ENCODE results near the gene REC114. TPM values are rescaled to one million over a fixed set of nuclear protein-coding genes. Genes with fewer than 3 reads are reported as not detected.

The REC114 gene
- polyA plus RNA-seq, 1 experiment = not detected

DNA sequence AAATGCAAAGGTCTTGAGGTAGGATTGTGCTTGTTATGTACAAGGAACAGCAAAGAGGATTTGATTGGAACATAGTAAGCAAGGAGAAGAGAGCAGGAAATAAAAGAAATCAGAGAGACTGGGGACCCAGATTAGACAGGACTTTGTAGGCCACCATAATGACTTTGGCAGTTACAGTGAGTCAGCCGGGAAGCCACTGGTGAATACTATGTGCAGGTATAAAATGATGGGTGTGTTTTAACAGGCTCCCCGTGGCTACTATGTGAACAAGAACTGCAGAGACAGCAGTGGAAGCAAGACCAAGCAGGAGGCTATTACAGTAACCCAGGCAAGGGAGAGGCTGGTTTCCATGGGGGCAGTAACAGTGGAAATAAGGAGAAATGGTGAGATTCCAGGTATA, 135.1 kb downstream of the REC114 start:
- CTCF ChIA-PET = no interaction called here
- POLR2A ChIA-PET = no interaction called here
- H3K27me3 ChIP-seq (ENCODE audit: control insufficient read depth, insufficient read depth, low read length) = no peaks in the 10 kb centered on the region
- no peak for DNase-seq (ENCODE audit: low read depth, low spot score)
- H3K4me3 ChIP-seq (ENCODE audit: low read depth, low read length) = no peak overlapping the region
- TF ChIP-seq, protein P1, sequence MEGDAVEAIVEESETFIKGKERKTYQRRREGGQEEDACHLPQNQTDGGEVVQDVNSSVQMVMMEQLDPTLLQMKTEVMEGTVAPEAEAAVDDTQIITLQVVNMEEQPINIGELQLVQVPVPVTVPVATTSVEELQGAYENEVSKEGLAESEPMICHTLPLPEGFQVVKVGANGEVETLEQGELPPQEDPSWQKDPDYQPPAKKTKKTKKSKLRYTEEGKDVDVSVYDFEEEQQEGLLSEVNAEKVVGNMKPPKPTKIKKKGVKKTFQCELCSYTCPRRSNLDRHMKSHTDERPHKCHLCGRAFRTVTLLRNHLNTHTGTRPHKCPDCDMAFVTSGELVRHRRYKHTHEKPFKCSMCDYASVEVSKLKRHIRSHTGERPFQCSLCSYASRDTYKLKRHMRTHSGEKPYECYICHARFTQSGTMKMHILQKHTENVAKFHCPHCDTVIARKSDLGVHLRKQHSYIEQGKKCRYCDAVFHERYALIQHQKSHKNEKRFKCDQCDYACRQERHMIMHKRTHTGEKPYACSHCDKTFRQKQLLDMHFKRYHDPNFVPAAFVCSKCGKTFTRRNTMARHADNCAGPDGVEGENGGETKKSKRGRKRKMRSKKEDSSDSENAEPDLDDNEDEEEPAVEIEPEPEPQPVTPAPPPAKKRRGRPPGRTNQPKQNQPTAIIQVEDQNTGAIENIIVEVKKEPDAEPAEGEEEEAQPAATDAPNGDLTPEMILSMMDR (IDR thresholded peaks at IDR 0.05; ENCODE audit: low read depth, low read length) = no peak
- no peaks in the 10 kb centered on the region for H3K9me3 ChIP-seq (ENCODE audit: control insufficient read depth, insufficient read depth, low read length)
- H3K27ac ChIP-seq (ENCODE audit: low read depth, low read length) = no peak overlapping the region

DNA sequence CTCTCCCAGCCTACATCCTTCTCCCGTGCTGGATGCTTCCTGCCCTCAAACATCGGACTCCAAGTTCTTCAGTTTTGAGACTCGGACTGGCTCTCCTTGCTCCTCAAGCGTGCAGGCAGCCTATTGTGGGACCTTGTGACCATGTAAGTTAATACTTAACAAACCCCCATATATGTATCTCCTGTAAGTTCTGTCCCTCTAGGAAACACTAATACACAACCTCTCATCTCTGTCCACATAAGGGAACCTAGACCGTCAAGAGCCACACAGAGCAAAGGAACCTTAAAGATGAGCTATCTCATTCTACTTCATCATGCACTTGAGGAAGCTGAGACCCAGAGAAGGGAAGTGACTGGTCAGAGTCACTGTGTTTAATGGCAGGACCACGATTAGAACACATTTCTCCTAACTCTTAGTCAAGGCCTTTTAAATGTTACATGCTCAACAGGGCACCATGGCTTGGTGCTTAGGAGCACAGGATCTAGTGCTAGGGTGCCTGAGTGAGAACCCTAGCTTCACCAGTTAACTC, 140.0 kb downstream of the REC114 start:
- H3K9me3 ChIP-seq (ENCODE audit: control insufficient read depth, insufficient read depth, low read length) = no peaks in the 10 kb centered on the region
- POLR2A ChIA-PET = no interaction called here
- no peak overlapping the region for H3K27ac ChIP-seq (ENCODE audit: low read depth, low read length)
- no peak overlapping the region for H3K4me3 ChIP-seq (ENCODE audit: low read depth, low read length)
- DNase-seq (ENCODE audit: low read depth, low spot score) = no peak
- CTCF ChIA-PET = interaction anchor here (1.0 kb wide), 1 partner anchor 23 kb away, joined by 3 read pairs; no protein-coding TSS in a partner anchor
- no peaks in the 10 kb centered on the region for H3K27me3 ChIP-seq (ENCODE audit: control insufficient read depth, insufficient read depth, low read length)
- TF ChIP-seq, protein P1 (IDR thresholded peaks at IDR 0.05; ENCODE audit: low read depth, low read length) = no peak

DNA sequence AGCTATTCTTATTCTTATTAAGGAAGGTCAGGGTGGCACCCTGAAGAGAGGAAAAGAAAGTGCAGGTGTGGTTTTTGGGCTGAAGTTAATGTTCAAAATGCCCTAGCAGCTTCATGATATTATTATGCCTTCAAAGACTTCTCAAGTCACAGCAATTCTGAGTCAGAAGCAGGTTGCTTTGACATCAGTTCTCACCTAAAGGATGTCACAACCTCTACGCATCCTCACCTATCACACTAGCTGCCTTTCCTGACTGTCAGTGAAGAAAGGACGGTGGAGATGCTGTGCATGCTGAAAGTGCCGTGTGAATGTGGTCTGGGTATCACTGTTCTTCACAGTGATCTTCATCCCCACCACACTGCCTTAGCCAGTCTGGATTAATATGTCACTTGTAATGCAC, 140.6 kb downstream of the REC114 start:
- no peaks in the 10 kb centered on the region for H3K9me3 ChIP-seq (ENCODE audit: control insufficient read depth, insufficient read depth, low read length)
- H3K27ac ChIP-seq (ENCODE audit: low read depth, low read length) = no peak overlapping the region
- POLR2A ChIA-PET = no interaction called here
- CTCF ChIA-PET = interaction anchor here (1.0 kb wide), 1 partner anchor 23 kb away, joined by 3 read pairs; no protein-coding TSS in a partner anchor
- no peaks in the 10 kb centered on the region for H3K27me3 ChIP-seq (ENCODE audit: control insufficient read depth, insufficient read depth, low read length)
- H3K4me3 ChIP-seq (ENCODE audit: low read depth, low read length) = no peak overlapping the region
- DNase-seq (ENCODE audit: low read depth, low spot score) = no peak
- TF ChIP-seq, protein P1 (IDR thresholded peaks at IDR 0.05; ENCODE audit: low read depth, low read length) = no peak

DNA sequence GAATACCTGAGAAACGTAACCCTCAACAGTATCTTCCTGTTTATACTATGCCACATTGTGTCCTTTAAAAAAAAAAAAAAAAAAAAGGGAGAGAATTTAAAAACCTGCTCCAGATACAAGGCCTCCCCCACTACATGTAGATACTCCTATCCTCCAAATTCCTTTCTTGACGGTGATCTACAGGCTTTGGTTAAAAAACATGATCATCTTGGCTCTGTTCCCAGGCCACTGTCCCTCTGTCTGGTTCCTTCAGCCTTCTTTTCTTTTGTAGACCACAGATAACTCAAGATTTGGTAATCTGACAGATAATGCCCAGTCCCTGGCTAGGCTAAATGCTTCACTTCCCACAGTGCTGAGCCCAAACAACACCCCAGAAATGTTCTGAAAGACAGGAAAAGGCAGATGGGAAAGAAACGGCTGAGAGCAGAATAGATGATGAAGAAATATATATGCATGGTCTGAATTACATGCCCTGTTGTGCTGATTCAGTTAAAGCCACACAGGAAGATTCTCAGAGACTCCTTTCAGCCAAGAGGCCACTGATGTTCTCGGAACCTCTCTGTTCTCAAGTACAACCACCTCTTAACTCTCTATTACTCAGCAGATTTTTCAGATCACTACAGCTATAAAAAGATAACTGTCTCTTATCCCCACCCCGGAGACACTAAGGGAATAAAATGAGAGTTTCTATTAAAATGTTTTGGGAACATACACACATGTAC, 141.9 kb downstream of the REC114 start:
- Histone ChIP-seq H3K4me3 (ENCODE audit: low read depth, low read length) (no peak overlapping the region), H3K27ac (ENCODE audit: low read depth, low read length) (no peak overlapping the region), H3K9me3 (ENCODE audit: control insufficient read depth, insufficient read depth, low read length) (no peaks in the 10 kb centered on the region), H3K27me3 (ENCODE audit: control insufficient read depth, insufficient read depth, low read length) (no peaks in the 10 kb centered on the region)
- ChIA-PET CTCF (interaction anchor here (1.4 kb wide), 1 partner anchor 52 kb away, joined by 5 read pairs; no protein-coding TSS in a partner anchor), POLR2A (no interaction called here)
- TF ChIP-seq, protein P1 (IDR thresholded peaks at IDR 0.05; ENCODE audit: low read depth, low read length) = no peak
- DNase-seq (ENCODE audit: low read depth, low spot score) = no peak
